Retinal pigment epithelial cell (primary cell): Measurements from ENCODE around the gene CCNA2.

Source experiments
- DNase-seq: peaks from one replicate; pipeline ENCODE4 v3.0.0-alpha.2; 2010; ENCODE audit warnings: low read depth
- H3K4me3 ChIP-seq: 2 replicates; pipeline ENCODE4 v1.5.1; 2011; ENCODE audit warnings: mild to moderate bottlenecking, low read length, control low read depth, moderate library complexity
- CTCF ChIP-seq: conservative IDR thresholded peaks from 2 replicates; pipeline ENCODE4 v1.5.1; 2011; ENCODE audit warnings: low read depth, low read length, control low read depth, inconsistent platforms

CCNA2 gene

GRCh38 chr4:121789960-121790829, 33.5 kb downstream of the CCNA2 start:
- no peak overlapping the region for H3K4me3 ChIP-seq
- TF ChIP-seq CTCF, result no peak
- DNase-seq, result no peak

GRCh38 chr4:121789455-121789854, 34.2 kb downstream of the CCNA2 start:
- no peak for DNase-seq
- H3K4me3 ChIP-seq, result no peak overlapping the region
- no peak for TF ChIP-seq CTCF

- DNase-seq, result no peak
- no peak for TF ChIP-seq CTCF
- H3K4me3 ChIP-seq, result no peak overlapping the region
These were observed 34.8 kb downstream of the CCNA2 start for GRCh38 chr4:121788896-121789295.

- H3K4me3 ChIP-seq, result no peak overlapping the region
- DNase-seq, result no peak
- no peak for TF ChIP-seq CTCF
These were observed 37.5 kb downstream of the CCNA2 start for GRCh38 chr4:121786221-121786620.

GRCh38 chr4:121785479-121785878, 38.2 kb downstream of the CCNA2 start:
- H3K4me3 ChIP-seq, result no peak overlapping the region
- no peak for DNase-seq
- no peak for TF ChIP-seq CTCF

GRCh38 chr4:121784975-121785374, 38.7 kb downstream of the CCNA2 start:
- no peak for TF ChIP-seq CTCF
- no peak overlapping the region for H3K4me3 ChIP-seq
- DNase-seq, result peak; percentile 97

- no peak overlapping the region for H3K4me3 ChIP-seq
- TF ChIP-seq CTCF, result no peak
- no peak for DNase-seq
These were observed 39.3 kb downstream of the CCNA2 start for GRCh38 chr4:121784401-121784800.
